Placental epithelial cell (primary cell): Measurements from ENCODE around the gene ATG10. TPM values are rescaled to one million over a fixed set of nuclear protein-coding genes. Genes with fewer than 3 reads are reported as not detected.

Experiments
- small RNA-seq: library from RNA; depleted of rRNA; stranded (forward); fragments of <200 nt; gene quantifications from one replicate; pipeline ENCODE3, GENCODE V24; 2012
- total RNA-seq: library from RNA; depleted of rRNA; stranded (reverse); fragments of >200 nt; gene quantifications from 2 replicates; pipeline ENCODE4 v1.2.3, GENCODE V29; 2012

The ATG10 gene
- total RNA-seq, result 6.3 and 17.3 TPM in 2 replicates

DNA sequence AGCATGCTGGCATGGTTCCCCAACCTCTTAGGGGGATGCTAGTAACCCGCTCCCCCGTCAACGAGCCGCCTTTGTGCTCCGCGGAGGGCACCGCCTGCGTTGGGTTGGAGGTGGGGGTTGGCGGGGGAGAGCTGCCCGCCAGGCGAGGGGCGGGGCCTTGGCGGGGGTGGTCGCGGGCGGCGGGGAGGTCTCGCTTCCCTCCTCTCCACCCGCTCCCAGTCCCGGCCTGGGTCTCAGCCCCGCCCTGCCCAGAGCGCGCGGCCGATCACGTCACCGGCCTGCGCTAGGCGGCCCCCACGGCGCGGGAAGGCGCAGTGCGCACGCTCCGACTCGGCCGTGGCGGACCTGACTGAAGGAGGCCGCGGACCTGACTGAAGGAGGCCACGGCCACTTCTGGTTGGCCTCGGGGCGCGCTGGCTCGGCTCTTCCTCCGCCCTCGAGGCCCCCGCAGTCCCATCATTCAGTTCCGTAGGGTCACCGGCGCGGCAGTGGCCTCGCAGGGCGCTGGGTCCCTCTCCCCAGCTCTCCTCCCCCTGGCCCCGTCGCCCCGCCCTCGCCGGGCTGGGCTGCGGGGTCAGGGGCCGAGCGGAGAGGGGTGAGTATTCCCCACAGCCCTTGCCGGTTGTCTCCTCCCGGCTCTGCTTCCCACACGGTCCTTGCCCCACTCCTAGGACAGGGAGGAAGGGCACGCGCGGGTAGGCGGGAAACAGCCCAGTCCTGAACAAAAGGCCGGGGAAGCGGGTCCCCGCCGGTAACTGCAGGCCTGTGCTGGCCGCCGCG, at the start of gene ATG10:
Gene ATG10 (plus strand): TSS at position 312 of the 780 bp plus-strand sequence. CDS start 15,548 bp downstream, outside the sequence.

DNA sequence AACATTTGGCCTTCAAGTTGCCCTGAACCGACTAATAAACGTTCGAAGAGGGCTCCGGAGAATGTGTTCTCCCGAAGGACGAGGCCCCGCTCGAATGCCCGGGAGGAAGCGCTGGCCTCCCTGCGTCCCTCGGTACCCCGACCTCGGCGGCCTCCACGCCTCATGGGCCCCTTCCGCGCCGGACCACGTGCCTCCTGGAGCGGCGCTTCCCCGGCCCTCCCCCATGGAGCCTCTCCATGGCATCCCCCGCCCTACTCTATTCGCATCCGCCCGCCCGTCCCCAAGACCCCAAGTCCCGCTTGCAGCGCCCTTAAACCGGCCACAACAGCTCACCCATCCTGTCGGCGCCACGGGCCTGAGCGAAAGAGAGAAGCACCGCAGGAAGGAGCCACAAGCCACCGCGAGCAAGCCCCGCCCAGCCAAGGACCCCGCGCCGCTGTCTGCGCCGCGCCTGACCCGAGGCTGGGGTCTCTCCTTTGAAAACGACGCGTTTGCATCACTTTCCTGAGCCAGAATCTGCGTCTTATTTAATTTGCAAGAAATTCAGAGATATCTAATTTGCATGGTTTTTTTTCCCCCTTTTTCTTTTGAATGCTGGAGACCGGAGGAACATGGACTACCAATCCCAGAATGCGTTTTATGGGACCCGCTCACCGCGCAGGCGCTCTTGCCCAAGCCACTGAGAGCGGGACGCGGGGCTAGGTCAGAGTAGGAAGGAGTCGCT, 306.3 kb downstream of the ATG10 start, which contains the start of gene RPS23:
Gene RPS23 (minus strand): TSS at position 368 of the 724 bp plus-strand sequence. CDS start 31 bp downstream, at position 337.

Small RNAs within 50 kb of the gene (small RNA-seq; reads per million reads assigned to genes)
- gene AC010598.1 (not detected), gene RN7SL378P (not detected)

Other genes with a start within 250 kb of the ATG10 start
- 7.8 and 11.4 TPM in 2 replicates for gene SSBP2, start 220.9 kb upstream of the ATG10 start, total RNA-seq